CD1c-positive myeloid dendritic cell (primary cell): Measurements from ENCODE around the gene EMX1.

Experiments
- DNase-seq: peaks from one replicate; pipeline ENCODE4 v3.0.0-alpha.2; 2016; ENCODE audit errors: extremely low spot score

The EMX1 gene

GRCh38 chr2:72924353-72925240 lies 7.3 kb downstream of the EMX1 start:
- DNase-seq = peak; percentile 24

DNA sequence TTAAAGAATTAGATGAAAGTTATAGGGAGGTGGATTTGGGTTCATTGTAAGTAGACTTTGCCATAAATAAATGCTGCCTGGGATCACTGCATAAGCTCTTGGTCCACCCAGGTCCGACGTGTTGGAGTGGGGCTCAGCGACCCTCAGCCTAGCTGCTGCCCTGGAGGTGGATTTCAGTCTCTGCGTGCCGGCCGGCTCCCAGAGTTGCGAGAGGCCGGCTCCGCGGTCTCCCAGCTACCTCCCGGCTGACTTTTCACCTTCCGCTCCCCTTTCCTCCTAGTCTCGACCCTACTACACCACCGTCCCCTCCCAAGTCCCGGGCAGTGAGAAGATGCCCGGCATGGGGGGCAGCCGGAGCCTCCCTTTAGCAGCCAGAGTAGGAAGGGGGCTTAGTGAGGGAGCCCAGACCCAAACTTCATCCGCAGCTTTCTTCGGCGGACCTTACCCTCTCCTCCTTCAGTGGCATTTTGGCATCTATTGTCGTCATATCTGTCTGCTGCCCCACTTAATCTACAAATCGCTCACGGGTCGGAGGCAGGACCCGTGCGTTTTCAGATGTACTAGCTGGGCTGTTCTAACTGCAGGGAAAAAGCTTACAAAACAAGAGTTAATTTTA lies 8.1 kb downstream of the EMX1 start:
- DNase-seq = no peak

DNA sequence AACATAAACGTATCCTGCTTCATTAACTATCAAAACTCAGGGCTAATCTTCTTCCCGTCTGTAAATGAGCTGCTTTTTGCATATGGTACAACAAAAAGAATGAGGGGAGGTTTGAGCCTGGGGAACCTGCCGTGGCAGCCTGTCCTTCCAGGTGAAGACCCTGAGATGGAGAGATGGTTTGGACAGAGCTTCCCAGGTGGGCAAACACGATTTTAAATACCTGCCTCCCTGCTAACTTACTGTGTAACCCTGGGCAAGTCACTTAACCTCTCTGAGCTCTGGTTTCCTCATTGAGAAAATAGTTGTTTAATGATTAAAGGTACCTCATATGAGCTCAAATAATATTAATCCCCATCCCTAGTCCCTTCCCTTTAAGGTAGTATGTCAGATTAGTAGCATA lies 9.0 kb downstream of the EMX1 start:
- no peak for DNase-seq

GRCh38 chr2:72926811-72927465 lies 9.6 kb downstream of the EMX1 start:
- DNase-seq = no peak

DNA sequence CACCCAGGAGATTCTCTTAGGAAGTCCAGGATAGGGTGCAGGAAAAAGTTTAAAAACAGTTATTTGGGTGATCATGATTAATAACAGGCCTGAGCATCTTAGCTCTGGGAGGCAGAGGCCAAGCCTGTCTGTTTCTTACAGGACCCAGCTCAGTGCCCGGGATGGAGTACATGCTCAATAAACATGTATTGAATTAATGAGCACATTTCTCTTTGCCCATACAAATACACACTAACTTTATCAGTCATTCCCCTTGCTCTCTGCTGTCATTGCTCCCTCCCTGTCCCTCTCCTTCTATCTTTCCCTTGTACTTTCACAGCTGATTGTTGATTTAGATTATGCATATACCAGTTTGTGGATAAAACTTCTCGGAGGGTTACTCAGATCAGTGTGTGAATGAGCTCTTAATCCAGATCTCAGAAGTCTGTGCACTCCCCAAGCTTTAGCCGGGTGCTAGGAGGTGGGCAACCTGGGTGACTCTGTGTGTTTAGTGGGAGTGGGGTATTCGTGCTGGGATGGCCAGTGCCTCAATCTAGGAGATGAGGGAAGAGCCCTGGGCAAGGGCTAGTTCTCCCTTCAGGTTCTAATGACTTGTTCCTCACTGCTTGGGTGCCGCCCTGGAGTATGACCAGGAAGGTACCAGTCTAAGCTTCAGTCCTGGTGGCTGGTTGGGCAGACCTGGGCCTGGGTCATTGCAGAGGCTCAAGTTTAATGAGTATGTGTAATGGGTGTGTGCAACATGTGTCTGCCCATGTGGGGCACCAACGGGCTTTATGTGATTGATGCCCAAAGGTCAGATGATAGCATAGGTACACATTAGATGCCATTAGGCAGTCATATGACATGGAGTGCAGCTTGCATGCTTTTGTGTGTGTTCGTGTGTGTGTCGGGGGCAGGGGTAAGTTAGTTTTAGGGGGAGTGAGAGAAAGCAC lies 10.6 kb downstream of the EMX1 start:
- no peak for DNase-seq

DNA sequence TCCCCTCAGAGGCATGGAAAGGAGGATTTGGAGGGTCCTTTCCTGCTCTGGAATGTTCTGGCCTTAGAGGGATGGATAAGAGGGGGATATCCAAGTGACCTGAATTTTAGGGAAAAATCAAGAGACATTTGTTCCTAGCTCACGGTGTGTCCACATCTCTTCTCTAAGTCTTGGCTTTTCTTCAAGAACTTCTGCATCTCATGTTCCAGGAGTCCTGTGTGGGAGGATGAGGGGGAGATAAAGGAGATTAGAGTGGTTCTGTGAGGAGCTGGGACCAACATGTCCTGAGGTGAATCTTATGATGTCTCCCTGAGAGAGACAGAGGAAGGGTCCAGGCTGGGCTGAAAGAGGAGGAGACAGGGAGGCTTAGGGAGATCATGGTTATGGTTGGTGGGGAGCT lies 11.7 kb downstream of the EMX1 start:
- no peak for DNase-seq

DNA sequence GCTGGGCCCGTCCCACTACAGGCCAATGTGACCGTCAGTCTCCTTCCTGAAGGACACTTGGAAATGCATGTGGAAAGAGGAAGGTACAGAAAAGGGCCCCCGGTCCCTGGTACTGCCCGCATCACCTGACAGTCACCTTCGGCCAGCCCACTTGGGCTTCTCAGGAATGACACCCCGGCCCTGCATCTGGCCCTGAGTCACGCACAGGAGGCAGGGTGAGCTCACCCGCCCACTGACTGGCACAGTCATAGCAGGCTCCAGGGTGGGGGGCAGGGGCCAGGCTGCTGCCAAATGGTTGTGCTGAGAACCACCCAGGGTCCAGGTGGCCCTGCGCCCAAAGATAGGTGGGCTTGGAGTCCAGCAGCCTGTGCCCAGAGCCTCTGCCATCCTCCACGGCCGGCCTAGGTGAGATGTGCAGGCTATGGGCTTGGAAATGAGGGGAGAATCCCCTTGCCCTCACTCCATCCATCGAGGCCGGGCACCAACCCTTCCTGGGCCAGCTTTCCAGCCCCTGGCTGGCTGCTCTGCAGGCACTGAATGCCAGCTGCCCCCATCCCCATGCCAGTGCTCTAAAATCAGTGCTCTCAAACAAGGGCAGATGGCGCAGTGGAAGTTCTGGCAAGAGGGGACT lies 14.1 kb downstream of the EMX1 start:
- peak; percentile 61 for DNase-seq

GRCh38 chr2:72932045-72932740 lies 14.9 kb downstream of the EMX1 start:
- DNase-seq = no peak

DNA sequence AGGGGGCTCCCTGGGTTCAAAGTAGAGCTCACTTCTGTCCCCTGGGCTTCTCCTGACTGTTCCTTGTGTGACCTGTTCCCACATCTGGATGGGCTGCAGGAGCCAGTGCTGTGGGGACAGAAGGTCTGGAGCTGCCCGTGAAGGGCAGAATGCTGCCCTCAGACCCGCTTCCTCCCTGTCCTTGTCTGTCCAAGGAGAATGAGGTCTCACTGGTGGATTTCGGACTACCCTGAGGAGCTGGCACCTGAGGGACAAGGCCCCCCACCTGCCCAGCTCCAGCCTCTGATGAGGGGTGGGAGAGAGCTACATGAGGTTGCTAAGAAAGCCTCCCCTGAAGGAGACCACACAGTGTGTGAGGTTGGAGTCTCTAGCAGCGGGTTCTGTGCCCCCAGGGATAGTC lies 15.5 kb downstream of the EMX1 start:
- no peak for DNase-seq

DNA sequence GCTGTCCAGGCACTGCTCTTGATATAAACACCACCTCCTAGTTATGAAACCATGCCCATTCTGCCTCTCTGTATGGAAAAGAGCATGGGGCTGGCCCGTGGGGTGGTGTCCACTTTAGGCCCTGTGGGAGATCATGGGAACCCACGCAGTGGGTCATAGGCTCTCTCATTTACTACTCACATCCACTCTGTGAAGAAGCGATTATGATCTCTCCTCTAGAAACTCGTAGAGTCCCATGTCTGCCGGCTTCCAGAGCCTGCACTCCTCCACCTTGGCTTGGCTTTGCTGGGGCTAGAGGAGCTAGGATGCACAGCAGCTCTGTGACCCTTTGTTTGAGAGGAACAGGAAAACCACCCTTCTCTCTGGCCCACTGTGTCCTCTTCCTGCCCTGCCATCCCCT lies 15.9 kb downstream of the EMX1 start:
- DNase-seq = no peak

DNA sequence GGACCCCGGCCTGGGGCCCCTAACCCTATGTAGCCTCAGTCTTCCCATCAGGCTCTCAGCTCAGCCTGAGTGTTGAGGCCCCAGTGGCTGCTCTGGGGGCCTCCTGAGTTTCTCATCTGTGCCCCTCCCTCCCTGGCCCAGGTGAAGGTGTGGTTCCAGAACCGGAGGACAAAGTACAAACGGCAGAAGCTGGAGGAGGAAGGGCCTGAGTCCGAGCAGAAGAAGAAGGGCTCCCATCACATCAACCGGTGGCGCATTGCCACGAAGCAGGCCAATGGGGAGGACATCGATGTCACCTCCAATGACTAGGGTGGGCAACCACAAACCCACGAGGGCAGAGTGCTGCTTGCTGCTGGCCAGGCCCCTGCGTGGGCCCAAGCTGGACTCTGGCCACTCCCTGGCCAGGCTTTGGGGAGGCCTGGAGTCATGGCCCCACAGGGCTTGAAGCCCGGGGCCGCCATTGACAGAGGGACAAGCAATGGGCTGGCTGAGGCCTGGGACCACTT lies 16.4 kb downstream of the EMX1 start:
- DNase-seq = no peak

DNA sequence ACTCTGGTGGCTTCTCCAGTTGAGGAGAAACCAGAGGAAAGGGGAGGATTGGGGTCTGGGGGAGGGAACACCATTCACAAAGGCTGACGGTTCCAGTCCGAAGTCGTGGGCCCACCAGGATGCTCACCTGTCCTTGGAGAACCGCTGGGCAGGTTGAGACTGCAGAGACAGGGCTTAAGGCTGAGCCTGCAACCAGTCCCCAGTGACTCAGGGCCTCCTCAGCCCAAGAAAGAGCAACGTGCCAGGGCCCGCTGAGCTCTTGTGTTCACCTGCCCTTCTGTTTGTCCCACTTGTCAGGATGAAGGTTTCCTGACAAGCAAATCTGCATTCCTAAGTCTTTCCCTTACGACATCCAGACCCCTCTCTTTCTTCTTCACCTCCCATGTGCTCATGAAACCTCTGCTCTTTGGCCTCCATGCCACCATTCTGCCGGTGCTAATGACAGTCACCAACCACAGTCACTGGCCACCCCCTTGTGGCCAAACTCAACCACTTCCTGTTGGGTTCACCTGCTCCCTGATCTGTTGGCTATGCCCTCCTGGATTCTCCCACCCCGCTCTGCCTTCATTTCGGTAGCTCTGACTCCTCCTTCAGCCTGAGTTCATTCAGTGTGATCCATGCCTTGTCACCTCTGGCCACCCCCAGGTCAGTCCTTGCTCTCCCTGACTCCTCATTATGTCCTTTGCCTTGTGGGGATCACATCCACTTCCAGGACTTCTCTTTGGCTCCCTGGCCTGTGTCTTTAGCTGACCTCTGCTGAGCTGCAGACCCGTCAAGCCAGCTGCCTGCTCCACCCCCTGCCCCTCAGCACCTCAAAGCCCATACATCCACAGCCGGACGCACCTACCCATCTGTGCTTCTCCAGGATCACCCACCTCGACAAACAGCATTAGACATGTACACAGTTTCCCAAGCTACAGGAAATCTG lies 17.6 kb downstream of the EMX1 start:
- peak; percentile 31 for DNase-seq

GRCh38 chr2:72935611-72935957 lies 18.3 kb downstream of the EMX1 start:
- no peak for DNase-seq

DNA sequence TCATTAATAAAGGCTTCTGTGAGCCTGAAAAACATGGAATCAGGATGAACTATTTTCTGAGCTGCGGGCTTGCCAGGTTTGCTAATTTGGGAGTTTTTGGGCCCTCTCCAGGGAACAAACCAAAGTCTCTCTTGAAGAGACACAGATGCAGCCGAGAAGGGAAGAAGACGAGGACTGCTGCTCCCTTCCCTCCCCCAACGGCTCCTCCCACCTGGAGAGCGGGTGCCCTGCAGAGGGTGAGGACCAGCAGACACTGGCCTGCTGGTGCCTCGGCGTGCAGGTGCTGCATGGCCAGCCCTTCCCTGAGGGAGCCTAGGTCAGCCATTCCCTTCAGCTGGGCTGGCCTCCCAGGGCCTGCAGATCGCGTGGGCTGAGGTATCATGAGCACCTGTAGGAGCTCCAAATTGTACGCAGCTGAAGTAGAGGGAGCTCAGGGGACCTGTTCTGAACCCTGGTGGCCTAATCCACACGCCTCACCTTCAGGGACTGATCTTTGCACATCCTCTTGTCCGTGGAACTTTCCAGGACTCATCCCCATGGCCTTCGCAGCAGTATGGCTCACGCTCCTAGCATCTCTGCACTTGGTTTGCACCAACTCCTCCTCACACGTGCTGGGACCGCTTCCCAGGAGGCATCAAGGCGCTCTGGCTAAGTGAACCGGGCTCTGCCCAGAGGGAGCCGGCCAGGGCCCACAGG lies 19.5 kb downstream of the EMX1 start:
- DNase-seq = no peak

- no peak for DNase-seq
Measured at GRCh38 chr2:72937356-72937669, 20.0 kb downstream of the EMX1 start.

DNA sequence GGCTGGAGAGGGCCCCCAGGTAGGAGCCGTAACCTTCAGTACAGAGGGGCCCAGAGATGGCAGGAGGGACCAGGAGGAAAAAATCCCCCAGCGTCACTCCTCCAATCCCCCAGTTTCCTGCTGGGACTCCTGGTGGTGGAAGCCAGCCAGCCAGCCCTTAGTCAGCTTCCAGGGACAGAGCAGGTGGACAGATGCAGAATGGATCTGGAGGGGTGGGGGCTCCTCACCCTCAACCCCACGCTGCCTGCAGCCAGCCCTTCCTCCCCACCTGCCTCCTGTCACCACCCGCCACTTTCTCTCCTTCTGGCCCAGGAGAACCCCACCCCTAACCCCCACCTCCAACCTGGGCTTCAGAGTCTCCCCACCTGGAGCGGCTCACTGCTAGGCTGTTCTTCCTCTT lies 21.1 kb downstream of the EMX1 start:
- no peak for DNase-seq

- DNase-seq = no peak
Measured at GRCh38 chr2:72940361-72940760, 23.0 kb downstream of the EMX1 start.

DNA sequence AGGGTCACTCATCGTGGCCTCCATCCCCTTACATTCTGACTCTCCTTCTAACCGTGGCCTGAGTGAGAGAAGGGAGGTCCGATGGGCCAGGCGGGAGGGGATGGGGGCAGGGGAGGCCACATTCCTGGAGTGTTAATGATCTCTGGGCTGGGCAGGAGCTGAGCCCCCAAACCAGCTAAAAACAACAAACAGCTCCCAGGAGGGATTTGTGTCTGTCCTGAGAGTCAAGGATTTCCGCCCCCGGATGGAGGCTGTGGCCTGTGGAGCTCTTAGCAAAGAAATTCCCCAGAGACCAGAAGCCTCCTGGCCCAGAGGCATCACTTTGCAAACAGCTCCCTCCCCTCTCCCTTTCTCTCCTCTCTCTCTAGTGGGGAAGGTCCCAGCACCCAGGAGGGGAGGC lies 23.5 kb downstream of the EMX1 start:
- no peak for DNase-seq

DNA sequence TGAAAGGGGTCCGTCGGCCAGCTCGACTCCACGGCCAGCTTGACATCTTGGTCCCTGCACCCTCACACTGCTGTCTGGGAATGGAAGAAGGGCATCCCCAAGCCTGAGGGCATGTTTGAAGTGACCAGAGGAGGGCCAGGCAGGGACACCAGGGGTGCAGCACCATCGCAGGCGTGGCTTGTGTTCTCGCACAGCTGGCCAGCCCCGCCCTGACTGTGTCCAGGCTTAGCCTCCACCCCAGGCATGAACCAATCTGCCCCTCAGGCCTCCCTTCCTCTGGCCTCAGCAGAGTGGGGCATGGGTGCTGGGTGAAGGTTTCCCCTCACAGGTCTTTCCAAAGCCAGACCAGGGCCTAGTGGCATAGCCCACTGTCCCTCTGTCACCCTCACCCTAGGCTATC lies 25.0 kb downstream of the EMX1 start:
- no peak for DNase-seq
